SH-SY5Y (cell line): ENCODE results near the gene CDHR1.

ENCODE experiments used
- GATA2 ChIP-seq: IDR thresholded peaks from 2 replicates; pipeline ENCODE4 v1.6.1; 2011; ENCODE audit warnings: mild to moderate bottlenecking, low read depth, low read length
- GATA3 ChIP-seq: IDR thresholded peaks from 2 replicates; pipeline ENCODE4 v1.6.1; 2011; ENCODE audit warnings: low read depth, mild to moderate bottlenecking, low read length, moderate library complexity

DNA sequence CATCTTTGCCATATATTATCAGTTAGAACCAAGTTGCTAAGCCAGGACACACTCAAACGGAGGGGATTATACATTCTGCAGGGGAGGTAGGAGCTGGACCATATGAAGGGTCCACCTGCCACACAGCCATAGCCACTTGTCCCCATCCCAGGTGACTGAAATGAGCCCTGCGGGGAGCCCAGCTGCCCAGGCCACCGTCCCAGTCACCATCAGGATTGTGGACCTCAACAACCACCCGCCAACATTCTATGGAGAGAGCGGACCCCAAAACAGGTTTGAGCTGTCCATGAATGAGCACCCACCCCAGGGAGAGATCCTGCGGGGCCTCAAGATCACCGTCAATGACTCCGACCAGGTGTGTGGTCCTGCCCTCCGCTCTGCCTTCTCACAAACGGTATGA is 13.7 kb downstream of the CDHR1 start:
- TF ChIP-seq GATA2 (no peak), GATA3 (no peak)
